Measurements from ENCODE around the gene DGCR6. TPM values are rescaled to one million over a fixed set of nuclear protein-coding genes. Genes with fewer than 3 reads are reported as not detected.
"Not testable (repeated sequence)": the region's sequence is repeated elsewhere in the genome, so short reads cannot be mapped to it uniquely, and the experiment has no call there.

The DGCR6 gene
- polyA plus RNA-seq, 1 donor (not counting 4 experiments of a cell fraction or from before 2014, with no cell fraction given), result 0.88 TPM

- DNase-seq (ENCODE audit: low read depth, low spot score); H4K20me1 ChIP-seq (ENCODE audit: control insufficient read depth, extremely low read depth, insufficient read depth, low read length); H3K9ac ChIP-seq (ENCODE audit: control insufficient read depth, extremely low read depth, insufficient read depth, low read length); H3K9me3 ChIP-seq (ENCODE audit: control insufficient read depth, low read depth, low read length); FAIRE-seq; H3K79me2 ChIP-seq (ENCODE audit: control insufficient read depth, insufficient read depth, low read length); H3K27ac ChIP-seq (ENCODE audit: control insufficient read depth, insufficient read depth, low read length); H2AFZ ChIP-seq (ENCODE audit: control insufficient read depth, low read length); H3K36me3 ChIP-seq (ENCODE audit: control insufficient read depth in 2 of 2, extremely low read depth in 1 of 2, insufficient read depth in 2 of 2, low read length in 2 of 2); dilution Hi-C loops (cut with MboI; ENCODE audit: extremely low pct_ligation_motif_present, low sequenced_read_pairs); H3K27me3 ChIP-seq (ENCODE audit: control insufficient read depth, extremely low read depth, insufficient read depth, low read length); H3K9me1 ChIP-seq (ENCODE audit: control insufficient read depth, extremely low read depth, insufficient read depth, low read length); H3K4me3 ChIP-seq (ENCODE audit: control insufficient read depth in 2 of 3, extremely low read depth in 1 of 3, insufficient read depth in 2 of 3, low read depth in 1 of 3, low read length in 3 of 3); H3K4me2 ChIP-seq (ENCODE audit: control insufficient read depth, extremely low read depth, insufficient read depth, low read depth, low read length); H3K4me1 ChIP-seq (ENCODE audit: control insufficient read depth, extremely low read depth, insufficient read depth, low read length): not testable (repeated sequence)
Measured at GRCh38 chr22:18906410-18906745, 258 bp downstream of the DGCR6 start.

- no peaks in the 10 kb centered on the region for H3K79me2 ChIP-seq (ENCODE audit: control insufficient read depth, insufficient read depth, low read length)
- no peaks in the 10 kb centered on the region for H3K9me3 ChIP-seq (ENCODE audit: control insufficient read depth, low read depth, low read length)
- H3K4me2 ChIP-seq (ENCODE audit: control insufficient read depth, extremely low read depth, insufficient read depth, low read depth, low read length), result no peak overlapping the region
- FAIRE-seq (no peak), DNase-seq (ENCODE audit: low read depth, low spot score) (no peak)
- TF ChIP-seq EZH2 (IDR thresholded peaks at IDR 0.05; ENCODE audit: low read length), result no peak
- no peak for TF ChIP-seq CTCF (optimal IDR thresholded peaks at IDR 0.05 in 1 of 3, IDR thresholded peaks at IDR 0.05 in 1 of 3, conservative IDR thresholded peaks at IDR 0.05 in 1 of 3; ENCODE audit: extremely low read depth in 1 of 3, insufficient read depth in 2 of 3, low read length in 3 of 3)
- no peak overlapping the region for H2AFZ ChIP-seq (ENCODE audit: control insufficient read depth, low read length)
- H3K4me1 ChIP-seq (ENCODE audit: control insufficient read depth, extremely low read depth, insufficient read depth, low read length), result no peaks in the 10 kb centered on the region
- H3K4me3 ChIP-seq (ENCODE audit: control insufficient read depth in 2 of 3, extremely low read depth in 1 of 3, insufficient read depth in 2 of 3, low read depth in 1 of 3, low read length in 3 of 3), result no peak overlapping the region
- H3K27ac ChIP-seq (ENCODE audit: control insufficient read depth, insufficient read depth, low read length), result no peak overlapping the region
- H3K36me3 ChIP-seq (ENCODE audit: control insufficient read depth in 2 of 2, extremely low read depth in 1 of 2, insufficient read depth in 2 of 2, low read length in 2 of 2), result no peaks in the 10 kb centered on the region
- dilution Hi-C loops (cut with MboI; ENCODE audit: extremely low pct_ligation_motif_present, low sequenced_read_pairs), result no loop called here
- H4K20me1 ChIP-seq (ENCODE audit: control insufficient read depth, extremely low read depth, insufficient read depth, low read length), result no peaks in the 10 kb centered on the region
- H3K9ac ChIP-seq (ENCODE audit: control insufficient read depth, extremely low read depth, insufficient read depth, low read length), result no peak overlapping the region
- no peaks in the 10 kb centered on the region for H3K9me1 ChIP-seq (ENCODE audit: control insufficient read depth, extremely low read depth, insufficient read depth, low read length)
- no peaks in the 10 kb centered on the region for H3K27me3 ChIP-seq (ENCODE audit: control insufficient read depth, extremely low read depth, insufficient read depth, low read length)
Measured at GRCh38 chr22:18906896-18907295, 776 bp downstream of the DGCR6 start.

GRCh38 chr22:18909556-18909955 lies 3.4 kb downstream of the DGCR6 start:
- dilution Hi-C loops (cut with MboI; ENCODE audit: extremely low pct_ligation_motif_present, low sequenced_read_pairs), result no loop called here
- TF ChIP-seq EZH2 (IDR thresholded peaks at IDR 0.05; ENCODE audit: low read length), result no peak
- no peak for TF ChIP-seq CTCF (optimal IDR thresholded peaks at IDR 0.05 in 1 of 3, IDR thresholded peaks at IDR 0.05 in 1 of 3, conservative IDR thresholded peaks at IDR 0.05 in 1 of 3; ENCODE audit: extremely low read depth in 1 of 3, insufficient read depth in 2 of 3, low read length in 3 of 3)
- H3K9me1 ChIP-seq (ENCODE audit: control insufficient read depth, extremely low read depth, insufficient read depth, low read length), result no peaks in the 10 kb centered on the region
- no peaks in the 10 kb centered on the region for H3K79me2 ChIP-seq (ENCODE audit: control insufficient read depth, insufficient read depth, low read length)
- DNase-seq (ENCODE audit: low read depth, low spot score) (no peak), FAIRE-seq (no peak)
- no peaks in the 10 kb centered on the region for H3K9me3 ChIP-seq (ENCODE audit: control insufficient read depth, low read depth, low read length)
- no peaks in the 10 kb centered on the region for H3K4me1 ChIP-seq (ENCODE audit: control insufficient read depth, extremely low read depth, insufficient read depth, low read length)
- H3K27me3 ChIP-seq (ENCODE audit: control insufficient read depth, extremely low read depth, insufficient read depth, low read length), result no peaks in the 10 kb centered on the region
- no peak overlapping the region for H3K4me3 ChIP-seq (ENCODE audit: control insufficient read depth in 2 of 3, extremely low read depth in 1 of 3, insufficient read depth in 2 of 3, low read depth in 1 of 3, low read length in 3 of 3)
- H4K20me1 ChIP-seq (ENCODE audit: control insufficient read depth, extremely low read depth, insufficient read depth, low read length), result no peaks in the 10 kb centered on the region
- no peak overlapping the region for H2AFZ ChIP-seq (ENCODE audit: control insufficient read depth, low read length)
- H3K36me3 ChIP-seq (ENCODE audit: control insufficient read depth in 2 of 2, extremely low read depth in 1 of 2, insufficient read depth in 2 of 2, low read length in 2 of 2), result no peaks in the 10 kb centered on the region
- no peak overlapping the region for H3K9ac ChIP-seq (ENCODE audit: control insufficient read depth, extremely low read depth, insufficient read depth, low read length)
- no peak overlapping the region for H3K4me2 ChIP-seq (ENCODE audit: control insufficient read depth, extremely low read depth, insufficient read depth, low read depth, low read length)
- H3K27ac ChIP-seq (ENCODE audit: control insufficient read depth, insufficient read depth, low read length), result no peak overlapping the region

- H3K4me1 ChIP-seq (ENCODE audit: control insufficient read depth, extremely low read depth, insufficient read depth, low read length); FAIRE-seq; H3K9ac ChIP-seq (ENCODE audit: control insufficient read depth, extremely low read depth, insufficient read depth, low read length); H3K79me2 ChIP-seq (ENCODE audit: control insufficient read depth, insufficient read depth, low read length); DNase-seq (ENCODE audit: low read depth, low spot score); H3K9me3 ChIP-seq (ENCODE audit: control insufficient read depth, low read depth, low read length); H3K4me2 ChIP-seq (ENCODE audit: control insufficient read depth, extremely low read depth, insufficient read depth, low read depth, low read length); H3K4me3 ChIP-seq (ENCODE audit: control insufficient read depth in 2 of 3, extremely low read depth in 1 of 3, insufficient read depth in 2 of 3, low read depth in 1 of 3, low read length in 3 of 3); H3K27ac ChIP-seq (ENCODE audit: control insufficient read depth, insufficient read depth, low read length); H3K36me3 ChIP-seq (ENCODE audit: control insufficient read depth in 2 of 2, extremely low read depth in 1 of 2, insufficient read depth in 2 of 2, low read length in 2 of 2); H4K20me1 ChIP-seq (ENCODE audit: control insufficient read depth, extremely low read depth, insufficient read depth, low read length); H2AFZ ChIP-seq (ENCODE audit: control insufficient read depth, low read length); H3K27me3 ChIP-seq (ENCODE audit: control insufficient read depth, extremely low read depth, insufficient read depth, low read length); H3K9me1 ChIP-seq (ENCODE audit: control insufficient read depth, extremely low read depth, insufficient read depth, low read length); dilution Hi-C loops (cut with MboI; ENCODE audit: extremely low pct_ligation_motif_present, low sequenced_read_pairs): not testable (repeated sequence)
Measured at GRCh38 chr22:18911535-18911934, 5.4 kb downstream of the DGCR6 start.
